GM10248 (cell line): Measurements from ENCODE around the gene DGKD.
A peak's percentile ranks its signal among the peaks of the same experiment; 100 is the strongest.

Source experiments
- CTCF ChIA-PET: fragments of 300-600 bp; sonication (Branson Sonifier 250); formaldehyde crosslinking; extraction: SDS; loops from one replicate; lab custom pipeline; 2021; ENCODE audit warnings: antibody characterized with exemption; lab: Yijun Ruan, JAX
- POLR2A ChIA-PET: fragments of 350-650 bp; sonication (Branson Sonifier 250); formaldehyde crosslinking; extraction: SDS; loops from one replicate; lab custom pipeline; 2020; ENCODE audit warnings: antibody characterized with exemption; lab: Yijun Ruan, JAX
- DNase-seq: peaks from one replicate; pipeline ENCODE4 v3.0.0; 2012; ENCODE audit errors: extremely low spot score
- TF ChIP-seq, protein P1 (sequence below): IDR thresholded peaks from 2 replicates; pipeline ENCODE4 v1.5.1; 2012; ENCODE audit warnings: mild to moderate bottlenecking, low read depth; ENCODE audit errors: extremely low read depth, missing control alignments, control extremely low read depth

DGKD gene

DNA sequence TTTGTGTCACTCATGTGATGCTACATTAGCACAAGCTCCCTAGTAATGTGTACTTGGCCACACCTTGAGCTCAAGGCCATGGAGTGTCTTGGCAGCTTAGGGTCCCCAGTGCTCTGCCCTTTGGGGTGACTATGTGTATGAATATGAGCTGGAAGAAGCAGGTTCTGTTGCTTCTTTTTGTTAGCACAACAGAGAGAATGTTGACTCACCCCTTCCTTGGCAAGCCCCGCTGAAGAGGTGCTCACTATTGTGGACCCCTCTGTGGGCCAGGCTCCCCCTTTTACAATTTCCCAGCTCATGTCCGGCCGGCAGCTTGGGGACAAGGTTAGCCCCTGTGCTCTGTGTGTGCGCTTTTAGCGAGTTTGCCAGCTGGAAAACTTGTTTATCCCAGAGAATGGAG, 48.1 kb downstream of the DGKD start:
- TF ChIP-seq, protein P1, sequence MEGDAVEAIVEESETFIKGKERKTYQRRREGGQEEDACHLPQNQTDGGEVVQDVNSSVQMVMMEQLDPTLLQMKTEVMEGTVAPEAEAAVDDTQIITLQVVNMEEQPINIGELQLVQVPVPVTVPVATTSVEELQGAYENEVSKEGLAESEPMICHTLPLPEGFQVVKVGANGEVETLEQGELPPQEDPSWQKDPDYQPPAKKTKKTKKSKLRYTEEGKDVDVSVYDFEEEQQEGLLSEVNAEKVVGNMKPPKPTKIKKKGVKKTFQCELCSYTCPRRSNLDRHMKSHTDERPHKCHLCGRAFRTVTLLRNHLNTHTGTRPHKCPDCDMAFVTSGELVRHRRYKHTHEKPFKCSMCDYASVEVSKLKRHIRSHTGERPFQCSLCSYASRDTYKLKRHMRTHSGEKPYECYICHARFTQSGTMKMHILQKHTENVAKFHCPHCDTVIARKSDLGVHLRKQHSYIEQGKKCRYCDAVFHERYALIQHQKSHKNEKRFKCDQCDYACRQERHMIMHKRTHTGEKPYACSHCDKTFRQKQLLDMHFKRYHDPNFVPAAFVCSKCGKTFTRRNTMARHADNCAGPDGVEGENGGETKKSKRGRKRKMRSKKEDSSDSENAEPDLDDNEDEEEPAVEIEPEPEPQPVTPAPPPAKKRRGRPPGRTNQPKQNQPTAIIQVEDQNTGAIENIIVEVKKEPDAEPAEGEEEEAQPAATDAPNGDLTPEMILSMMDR, result no peak
- ChIA-PET CTCF (interaction anchor here (0.9 to 10.6 kb wide), 9 partner anchors 8 to 310 kb away, joined by 3 to 138 read pairs (median 4); partner anchors contain the start of gene UGT1A5), POLR2A (interaction anchor here (0.9 kb wide), 1 partner anchor 17 kb away, joined by 3 read pairs; no protein-coding TSS in a partner anchor)
- no peak for DNase-seq

DNA sequence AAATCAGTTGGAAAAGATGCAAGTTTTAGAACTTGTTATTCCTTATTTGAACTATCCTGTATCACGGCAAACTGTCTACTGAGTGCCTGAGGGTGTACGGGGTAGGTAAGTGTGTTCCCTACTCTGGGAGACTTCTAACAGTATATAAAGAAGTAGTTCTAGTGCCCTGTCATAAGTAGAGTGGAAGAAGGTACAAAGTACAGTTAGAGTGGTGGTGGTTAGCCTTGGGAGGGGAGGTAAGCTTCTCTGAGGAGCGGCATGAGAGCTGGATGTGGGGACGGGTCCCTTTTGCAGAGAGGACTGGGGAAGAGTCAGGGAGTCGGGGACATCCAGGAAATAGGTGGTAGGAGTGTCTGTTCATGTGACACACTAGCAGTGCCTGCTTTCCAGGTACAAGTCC, 48.5 kb downstream of the DGKD start:
- TF ChIP-seq, protein P1, result no peak
- CTCF ChIA-PET, result interaction anchor here (0.9 to 10.6 kb wide), 8 partner anchors 8 to 309 kb away, joined by 3 to 138 read pairs (median 4); partner anchors contain the start of gene UGT1A5
- POLR2A ChIA-PET, result no interaction called here
- no peak for DNase-seq

DNA sequence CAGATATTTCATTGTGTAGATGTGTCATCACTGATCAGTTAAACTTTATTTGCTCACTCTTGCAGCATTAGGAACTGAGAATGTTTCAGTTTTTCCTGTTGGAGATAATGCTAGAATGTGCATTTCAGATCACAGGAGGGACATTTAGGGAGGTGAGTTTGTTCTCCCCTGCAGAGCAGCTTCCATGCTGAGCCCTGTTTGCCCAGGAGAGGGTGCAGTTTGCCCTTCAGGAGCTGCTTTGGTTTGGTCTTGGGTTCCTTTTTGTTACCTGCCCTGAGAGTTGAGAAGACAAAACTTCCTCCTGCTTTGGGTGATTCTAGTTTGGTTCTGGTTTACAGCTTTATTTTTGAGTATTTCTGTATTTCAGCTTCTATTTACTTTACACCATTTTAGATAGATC, 49.9 kb downstream of the DGKD start:
- TF ChIP-seq, protein P1, result peak; percentile 68
- peak; percentile 65 for DNase-seq
- POLR2A ChIA-PET, result no interaction called here
- CTCF ChIA-PET, result interaction anchor here (0.9 to 10.6 kb wide), 18 partner anchors 8 to 312 kb away, joined by 3 to 138 read pairs (median 4); partner anchors contain the start of gene UGT1A5

DNA sequence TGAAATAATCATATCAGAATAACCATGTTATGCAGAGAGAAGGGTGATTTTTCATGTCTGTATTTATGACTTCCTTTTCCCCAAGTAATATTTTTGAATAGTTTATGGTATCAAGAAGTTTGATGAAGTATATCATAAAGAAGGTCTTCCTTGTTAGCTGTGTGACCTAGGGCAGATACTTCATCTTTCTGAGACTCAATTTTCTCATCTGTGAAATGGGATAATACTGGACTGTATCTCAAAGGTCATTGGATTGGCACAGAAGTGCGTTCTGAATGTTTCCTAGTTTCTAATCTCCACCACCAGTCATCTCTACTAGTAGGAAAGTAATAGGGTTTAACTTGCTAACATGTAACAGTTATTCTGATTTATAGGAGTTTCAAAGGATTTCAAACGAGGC, 52.6 kb downstream of the DGKD start:
- ChIA-PET POLR2A (no interaction called here), CTCF (interaction anchor here (1.2 to 10.6 kb wide), 5 partner anchors 9 to 39 kb away, joined by 3 to 138 read pairs (median 8); no protein-coding TSS in a partner anchor)
- no peak for DNase-seq
- TF ChIP-seq, protein P1, result no peak

DNA sequence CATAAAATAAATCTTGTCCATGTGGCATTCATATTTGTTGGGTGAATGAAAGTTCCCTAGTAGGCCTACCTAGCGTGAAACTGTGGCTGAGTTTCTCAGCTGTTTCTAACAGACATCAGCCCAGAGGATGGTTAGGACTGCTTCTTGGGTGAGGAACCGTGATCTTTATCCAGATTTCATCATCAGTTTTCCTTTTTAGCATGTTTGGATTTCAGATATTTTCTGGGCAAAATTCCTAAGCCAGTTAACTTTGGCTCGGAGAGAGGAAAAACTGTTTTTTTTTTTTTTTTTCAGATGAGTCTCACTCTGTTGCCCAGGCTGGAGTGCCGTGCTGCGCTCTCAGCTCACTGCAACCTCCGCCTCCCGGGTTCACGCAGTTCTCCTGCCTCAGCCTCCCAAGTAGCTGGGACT, 53.5 kb downstream of the DGKD start:
- CTCF ChIA-PET, result interaction anchor here (1.2 to 10.6 kb wide), 4 partner anchors 10 to 38 kb away, joined by 3 to 138 read pairs (median 64); no protein-coding TSS in a partner anchor
- no peak for DNase-seq
- TF ChIP-seq, protein P1, result no peak
- POLR2A ChIA-PET, result no interaction called here

DNA sequence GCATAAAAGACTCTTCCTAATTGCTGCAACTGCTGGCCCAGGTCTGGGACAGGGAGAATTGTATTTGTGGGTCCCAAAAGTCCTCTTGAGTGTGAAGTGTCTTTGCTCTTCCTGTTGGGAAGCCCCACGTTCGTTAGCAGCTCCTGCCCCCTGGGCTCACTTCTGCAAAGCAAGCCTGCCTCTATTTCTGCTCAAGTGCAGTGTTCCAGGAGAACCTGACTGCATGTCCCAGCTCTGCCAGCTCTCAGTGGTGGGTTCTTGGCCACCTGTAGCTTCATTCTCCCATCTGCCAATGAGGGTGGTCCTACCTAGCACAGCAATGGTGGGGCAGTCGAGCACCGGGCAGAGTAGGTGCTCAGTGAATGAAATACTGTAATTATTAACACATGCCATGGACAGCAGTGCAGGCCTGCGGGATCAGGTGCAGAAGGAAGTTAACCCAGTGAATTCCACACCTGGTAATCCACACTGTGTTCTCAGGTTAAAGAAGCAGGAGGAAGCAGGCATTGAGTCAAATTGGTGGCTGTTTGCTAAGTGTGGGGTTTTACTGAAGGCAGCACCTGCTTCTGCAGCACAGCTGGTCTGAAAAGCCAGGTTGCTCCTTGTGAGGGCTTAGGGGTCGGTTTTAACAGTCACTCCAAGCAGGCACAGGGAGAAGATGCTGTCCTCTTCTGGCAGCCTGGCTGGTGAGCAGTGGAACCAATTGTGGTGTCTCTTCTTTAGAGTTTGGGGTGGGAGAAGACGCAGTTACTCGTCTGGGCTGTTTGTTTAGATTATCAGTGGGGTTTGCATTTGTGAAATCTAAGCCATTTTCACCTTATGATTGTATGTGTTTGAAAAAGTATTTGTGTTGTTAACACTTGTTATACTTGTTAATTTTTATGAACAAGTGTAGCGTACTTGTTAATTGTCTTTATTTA, 54.3 kb downstream of the DGKD start:
- POLR2A ChIA-PET, result no interaction called here
- no peak for DNase-seq
- CTCF ChIA-PET, result interaction anchor here (1.0 to 10.6 kb wide), 4 partner anchors 11 to 37 kb away, joined by 3 to 138 read pairs (median 64); no protein-coding TSS in a partner anchor
- TF ChIP-seq, protein P1, result no peak
